HG03520 (cell line): ENCODE measurements around the gene FYN.

Source experiments
- ATAC-seq: cut with Tn5 transposase; IDR thresholded peaks from one replicate; pipeline ENCODE4 v1.9.1; 2021; ENCODE audit warnings: mild to moderate bottlenecking, moderate library complexity; ENCODE audit not compliant: unreplicated experiment

The FYN gene

DNA sequence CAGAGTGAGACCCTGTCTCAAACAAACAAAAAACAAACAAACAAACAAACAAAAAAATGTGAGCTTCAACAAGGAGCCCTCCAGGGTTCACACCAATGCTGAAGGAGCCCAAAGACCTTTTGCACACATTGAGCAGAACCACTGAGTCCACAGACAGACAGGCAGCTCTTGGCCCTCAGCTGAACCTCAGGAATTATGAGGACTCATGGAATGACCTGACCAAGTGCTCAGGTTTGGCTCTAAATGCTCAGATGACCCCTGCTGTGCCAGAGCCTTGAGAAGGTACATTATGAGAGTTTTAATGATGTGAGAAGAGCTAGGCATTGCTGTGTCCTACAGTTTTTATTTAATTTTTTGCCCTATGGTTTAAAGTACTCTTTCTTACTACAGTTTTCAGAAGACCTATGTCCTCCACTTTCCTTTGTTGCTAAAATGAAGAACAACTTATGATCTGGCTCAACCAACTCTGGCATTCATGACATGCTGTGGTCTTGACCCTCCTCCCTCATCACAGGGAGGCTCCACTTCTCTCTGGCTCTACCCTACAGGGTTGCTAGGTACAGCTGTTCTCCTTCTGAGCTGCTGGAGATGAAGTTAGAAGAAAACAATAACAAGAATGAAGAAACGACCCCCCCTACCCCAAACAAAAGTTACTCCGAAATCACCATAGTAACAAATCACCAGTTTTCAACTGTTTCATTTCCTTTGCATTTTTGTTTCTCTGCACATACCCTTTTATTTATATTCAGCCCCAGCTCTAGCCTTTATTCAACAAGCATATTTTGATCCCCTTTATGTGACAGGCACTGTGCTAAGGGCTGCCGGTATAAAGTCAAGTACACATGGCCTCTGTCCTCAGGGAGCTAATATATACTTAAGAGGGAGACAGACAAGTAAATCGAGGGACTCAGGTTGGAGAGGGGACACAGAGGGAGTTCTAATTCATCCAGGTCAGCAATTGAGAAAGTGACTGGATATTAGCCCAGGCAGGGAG is 138.9 kb downstream of the FYN start:
- no peak for ATAC-seq

DNA sequence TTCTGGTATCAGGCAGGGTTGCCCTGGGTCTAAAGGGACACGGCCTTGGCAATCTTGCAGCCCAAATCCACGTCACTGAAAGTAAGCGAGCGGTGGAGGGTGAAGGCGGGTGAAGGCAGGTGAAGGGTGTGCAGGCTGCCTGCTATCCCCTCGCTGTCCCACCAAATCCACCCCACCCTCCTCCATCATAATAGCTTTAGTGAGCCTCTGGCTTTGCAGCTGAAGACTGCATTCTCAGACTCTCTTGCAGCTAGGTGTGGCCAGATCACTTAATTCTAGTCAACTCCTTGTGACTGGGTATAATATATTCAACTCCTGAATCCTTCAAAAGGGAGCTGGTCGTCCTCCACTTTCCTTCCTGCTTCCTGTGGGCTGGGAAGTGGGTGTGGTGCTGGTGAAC is 140.9 kb downstream of the FYN start:
- ATAC-seq: no peak

- ATAC-seq: no peak
Observed at GRCh38 chr6:111731456-111732195, 141.6 kb downstream of the FYN start.

DNA sequence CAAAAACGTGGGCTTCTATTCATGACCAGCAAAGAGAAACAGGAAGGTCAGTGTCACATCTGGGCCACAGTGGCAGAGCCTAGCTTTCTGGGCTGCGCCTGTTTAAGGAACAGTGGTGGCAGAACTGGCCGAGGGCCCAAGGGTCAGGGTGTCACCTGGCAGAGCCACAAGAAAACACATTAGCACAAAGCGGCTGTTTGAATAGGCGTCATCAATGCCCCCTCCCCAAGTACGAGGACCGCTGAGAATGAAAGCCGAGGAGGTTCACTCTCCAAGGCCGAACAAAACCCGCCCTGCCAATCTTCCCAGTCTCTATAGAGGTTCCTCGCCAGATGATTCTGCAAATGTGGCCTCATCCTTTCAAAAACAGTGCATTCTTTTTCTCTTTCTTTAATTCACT is 142.4 kb downstream of the FYN start:
- no peak for ATAC-seq

GRCh38 chr6:111727802-111728201 is 145.4 kb downstream of the FYN start:
- ATAC-seq: no peak

GRCh38 chr6:111727041-111727440 is 146.2 kb downstream of the FYN start:
- ATAC-seq: no peak

DNA sequence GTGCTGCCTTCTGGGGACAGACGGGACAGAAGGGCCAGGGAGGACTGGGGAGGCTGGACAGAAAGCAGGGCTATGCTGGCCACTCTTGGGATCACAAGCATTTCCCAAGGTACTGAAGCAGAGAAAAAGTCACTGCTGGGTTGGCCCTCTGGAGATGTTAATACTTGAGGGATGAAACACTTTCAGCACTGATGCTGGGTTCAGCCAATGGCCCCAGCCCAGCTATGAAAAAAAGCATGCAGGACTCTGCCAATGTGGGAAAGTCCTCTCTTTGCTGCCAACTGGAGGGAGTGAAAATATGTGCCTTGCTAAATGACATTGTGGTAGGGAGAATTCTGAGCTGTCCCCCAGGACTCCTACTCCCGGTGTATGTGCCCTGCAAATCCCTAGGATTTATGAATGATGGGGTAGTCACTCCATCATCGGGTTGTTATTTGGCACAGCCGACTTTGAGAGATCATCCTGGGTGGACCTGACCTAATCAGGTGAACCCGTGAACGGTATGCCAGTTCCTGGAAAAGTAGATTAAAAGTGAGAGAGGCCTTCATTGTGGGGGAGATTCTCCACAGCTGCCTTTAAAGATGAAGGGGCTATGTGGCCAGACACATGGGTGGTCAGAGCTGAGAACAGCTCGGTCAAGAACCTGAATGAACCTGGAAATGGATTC is 147.7 kb downstream of the FYN start:
- no peak for ATAC-seq

- ATAC-seq: peak; percentile 98
Observed at GRCh38 chr6:111724505-111724904, 148.7 kb downstream of the FYN start.

DNA sequence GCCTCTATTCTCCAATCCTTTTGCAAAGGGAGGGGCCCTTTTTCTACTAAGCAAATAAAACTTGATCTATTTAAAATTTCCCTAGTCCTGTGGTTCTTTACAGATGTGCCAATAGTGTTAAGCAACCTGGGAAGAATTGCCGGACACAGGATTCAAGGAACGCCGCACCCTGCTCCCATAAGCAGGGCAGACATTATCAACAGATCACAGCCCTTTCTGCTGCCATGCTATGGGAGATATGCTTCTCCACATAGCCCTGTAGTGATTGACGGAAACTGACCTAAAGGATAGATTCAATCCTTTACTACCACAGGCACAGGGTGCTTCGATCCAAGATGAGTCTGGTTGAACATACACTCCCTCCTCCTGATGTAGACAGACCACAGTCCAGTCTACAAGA is 149.2 kb downstream of the FYN start:
- ATAC-seq: peak; percentile 22

DNA sequence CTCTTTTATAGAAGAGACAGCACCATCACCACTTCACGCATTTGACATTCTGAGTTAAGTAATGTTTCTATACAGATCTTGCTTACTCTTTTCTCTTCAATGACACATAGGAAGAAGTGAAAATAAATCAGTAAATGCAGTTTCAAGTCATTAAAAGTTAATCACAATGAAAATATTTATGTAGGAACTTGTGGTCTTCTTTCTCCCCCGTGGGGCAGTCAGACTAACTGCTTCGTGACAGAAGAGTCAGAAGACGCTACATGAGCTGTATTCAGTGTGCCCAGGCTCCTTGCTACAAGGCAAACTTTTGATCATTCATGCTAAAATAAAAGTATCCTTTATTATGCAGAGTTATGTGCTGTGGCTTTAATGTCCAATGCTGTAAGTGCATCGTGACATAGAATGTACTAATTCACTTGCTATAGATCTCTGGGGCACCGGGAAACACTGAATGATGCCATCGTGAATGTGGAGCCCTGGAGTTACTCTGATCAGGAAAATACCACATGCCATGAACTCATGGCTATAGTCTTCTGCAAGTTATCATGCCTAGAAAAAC is 149.8 kb downstream of the FYN start:
- ATAC-seq: no peak

GRCh38 chr6:111722179-111722731 is 151.0 kb downstream of the FYN start:
- ATAC-seq: no peak

DNA sequence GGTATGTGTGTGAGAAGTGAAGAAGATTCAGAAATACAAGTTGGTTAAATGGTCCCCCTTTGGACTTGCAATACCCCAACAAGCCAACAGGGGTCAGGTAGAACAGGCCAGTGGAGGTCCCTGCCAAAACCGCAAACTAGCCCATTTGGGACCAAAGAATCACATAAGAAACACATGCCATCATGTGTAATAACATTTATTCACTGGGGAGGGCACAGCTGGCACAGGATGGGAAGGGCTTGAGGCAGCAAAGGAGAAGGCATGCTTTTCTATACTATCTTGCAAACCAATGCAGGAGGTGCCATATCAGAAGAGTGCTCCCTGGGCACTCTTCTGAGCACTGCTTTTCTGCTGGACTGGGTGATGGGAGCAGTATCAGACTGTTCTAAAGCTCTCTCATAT is 151.5 kb downstream of the FYN start:
- no peak for ATAC-seq

DNA sequence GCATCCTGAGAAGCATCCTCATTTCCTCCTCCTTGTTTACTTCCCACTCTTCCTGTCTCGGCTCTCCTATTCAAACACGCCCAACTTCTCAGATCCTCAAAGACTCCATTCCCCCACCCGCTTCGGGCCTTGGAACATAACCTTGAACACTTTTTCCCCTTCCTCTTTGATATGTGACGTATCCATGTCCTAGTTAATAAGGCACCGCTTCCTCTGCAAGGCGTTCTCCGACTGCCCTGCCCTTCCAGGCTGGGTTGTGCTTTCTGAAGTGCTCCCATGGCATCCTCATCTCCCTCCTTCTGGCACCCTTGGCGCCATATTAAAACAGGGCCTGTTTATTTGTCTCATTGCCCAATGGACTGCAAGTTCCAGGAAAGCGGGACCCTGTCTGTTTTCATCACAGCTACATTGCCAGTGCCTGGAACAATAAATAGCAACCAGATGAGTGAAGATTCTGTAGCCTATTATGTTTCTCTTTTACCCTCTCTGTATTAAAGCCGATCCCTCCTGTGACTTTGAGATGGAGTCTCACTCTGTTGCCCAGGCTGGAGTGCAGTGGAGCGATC is 152.2 kb downstream of the FYN start:
- no peak for ATAC-seq

DNA sequence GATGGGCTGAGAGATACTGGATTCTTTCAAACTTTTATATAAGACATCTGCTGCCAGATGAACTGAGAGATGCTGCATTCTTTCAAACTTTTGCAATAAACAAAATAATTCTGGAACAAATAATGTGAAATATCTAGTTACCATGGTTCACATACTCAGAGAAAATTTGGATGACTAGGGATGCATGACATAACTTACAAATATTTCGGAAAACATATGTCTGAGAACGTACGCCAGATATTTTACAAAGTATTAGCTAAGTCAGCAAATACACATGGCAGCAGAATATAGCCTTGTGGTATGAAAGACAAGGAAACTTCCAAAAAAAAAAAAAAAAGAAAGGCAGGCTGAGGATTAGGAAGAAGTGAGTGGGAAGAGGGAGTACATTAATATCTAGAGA is 154.3 kb downstream of the FYN start:
- ATAC-seq: no peak

DNA sequence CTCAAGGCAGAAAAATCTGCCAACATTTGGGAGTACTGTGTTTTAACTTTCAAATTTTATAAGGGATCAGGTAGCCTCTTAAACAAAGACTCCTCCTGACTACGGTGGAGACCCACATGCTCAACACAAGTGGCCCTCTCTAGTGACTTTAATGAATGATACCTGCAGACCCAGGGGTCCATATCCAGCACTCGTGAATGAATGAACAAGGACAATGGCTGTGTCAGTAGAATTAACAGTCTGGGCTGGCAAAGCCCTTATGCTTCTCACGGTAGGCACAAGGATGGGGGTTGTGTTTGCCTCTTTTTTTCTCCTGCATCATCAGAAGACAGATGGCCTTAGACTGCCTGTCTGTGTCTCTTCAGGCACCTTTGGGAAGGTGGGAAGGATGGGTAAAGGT is 154.9 kb downstream of the FYN start:
- ATAC-seq: no peak

DNA sequence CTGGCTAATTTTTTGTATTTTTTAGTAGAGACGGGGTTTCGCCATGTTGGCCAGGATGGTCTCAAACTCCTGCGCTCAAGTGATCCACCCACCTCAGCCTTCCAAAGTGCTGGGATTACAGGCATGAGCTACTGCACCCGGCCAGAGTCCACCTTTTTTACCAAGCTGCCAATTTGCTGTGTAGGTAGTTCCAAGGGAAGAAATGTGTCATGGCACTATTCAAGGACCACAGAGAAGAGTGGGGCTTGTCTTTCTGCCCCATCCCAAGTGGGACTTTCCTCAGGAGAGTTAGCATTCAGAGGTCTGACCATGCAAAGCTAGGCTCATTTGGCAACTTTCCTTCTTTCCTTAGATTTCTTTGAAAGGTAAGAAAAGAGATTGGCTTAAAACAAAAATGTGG is 155.6 kb downstream of the FYN start:
- no peak for ATAC-seq

GRCh38 chr6:111716325-111716724 is 156.9 kb downstream of the FYN start:
- ATAC-seq: no peak

GRCh38 chr6:111715321-111715720 is 157.9 kb downstream of the FYN start:
- ATAC-seq: no peak

- ATAC-seq: no peak
Observed at GRCh38 chr6:111714416-111715270, 158.6 kb downstream of the FYN start.

DNA sequence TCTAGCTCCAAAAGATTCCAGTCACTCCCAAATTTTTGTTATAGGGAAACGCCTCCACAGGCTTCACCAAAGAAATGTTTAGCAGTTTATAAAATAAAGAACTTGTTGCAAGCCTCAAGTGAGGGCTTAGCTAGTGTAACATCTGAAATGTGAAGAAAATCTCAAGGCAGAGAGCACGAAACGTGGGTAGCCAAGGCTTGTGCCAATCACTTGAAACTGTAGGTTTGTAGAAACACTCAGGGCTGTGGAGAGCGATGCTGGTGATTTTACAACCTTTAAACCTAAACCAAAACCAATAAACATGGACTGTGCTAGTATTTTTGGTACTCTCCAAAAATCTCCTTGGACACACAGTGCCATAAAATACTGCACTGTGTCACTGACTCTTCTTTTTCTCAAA is 159.4 kb downstream of the FYN start:
- no peak for ATAC-seq
